NCI-H1417 treated with DMSO at 0.1 percent for 48 hours (cell line): Measurements from ENCODE around the gene MCIDAS.
A peak's percentile ranks its signal among the peaks of the same experiment; 100 is the strongest.

Experiments used
- DNase-seq: peaks from one replicate; lab custom pipeline; 2025; lab: John Stamatoyannopoulos, UW

Gene MCIDAS

DNA sequence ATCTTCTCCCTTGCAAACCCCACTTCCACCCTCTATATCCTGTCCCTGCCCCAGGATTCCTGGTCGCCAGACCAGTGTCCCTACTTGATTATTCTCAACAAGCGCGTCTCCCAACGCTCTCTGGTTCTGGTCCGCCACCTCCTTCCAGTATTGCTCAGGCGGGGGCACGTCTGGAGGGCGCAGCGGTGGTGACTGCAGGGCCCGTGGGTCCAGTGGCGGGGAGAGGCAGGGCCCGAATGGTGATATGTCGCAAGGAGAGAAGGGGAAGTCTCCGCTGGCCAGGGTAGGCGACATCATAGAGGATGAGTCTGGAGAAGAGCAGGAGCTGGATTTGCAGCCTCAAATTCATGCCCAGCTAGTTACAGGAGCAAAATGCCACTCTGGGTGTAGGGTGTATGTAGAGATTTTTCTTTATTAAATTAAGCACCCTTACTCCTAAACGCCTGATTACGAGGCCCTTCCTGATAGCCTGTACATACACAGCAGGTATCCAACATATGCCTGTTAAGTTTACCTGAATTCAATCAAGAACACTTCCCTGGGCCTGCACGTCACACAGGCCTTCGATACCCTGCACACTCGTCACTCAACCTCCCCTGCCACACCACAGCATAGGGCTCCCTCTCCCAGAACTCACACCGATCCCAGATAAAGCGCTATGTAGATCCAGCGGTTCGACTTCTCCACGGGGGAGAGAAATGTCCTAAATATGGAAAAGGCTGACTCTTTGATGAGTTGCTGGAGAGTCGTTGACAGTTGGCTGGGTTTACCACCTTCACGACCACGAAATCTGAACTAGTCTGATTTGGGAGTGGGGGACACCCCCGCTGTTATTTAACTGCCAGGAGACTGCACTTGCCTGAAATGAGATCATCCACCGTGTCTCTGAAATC is 4.8 kb downstream of the MCIDAS start:
- no peak for DNase-seq

DNA sequence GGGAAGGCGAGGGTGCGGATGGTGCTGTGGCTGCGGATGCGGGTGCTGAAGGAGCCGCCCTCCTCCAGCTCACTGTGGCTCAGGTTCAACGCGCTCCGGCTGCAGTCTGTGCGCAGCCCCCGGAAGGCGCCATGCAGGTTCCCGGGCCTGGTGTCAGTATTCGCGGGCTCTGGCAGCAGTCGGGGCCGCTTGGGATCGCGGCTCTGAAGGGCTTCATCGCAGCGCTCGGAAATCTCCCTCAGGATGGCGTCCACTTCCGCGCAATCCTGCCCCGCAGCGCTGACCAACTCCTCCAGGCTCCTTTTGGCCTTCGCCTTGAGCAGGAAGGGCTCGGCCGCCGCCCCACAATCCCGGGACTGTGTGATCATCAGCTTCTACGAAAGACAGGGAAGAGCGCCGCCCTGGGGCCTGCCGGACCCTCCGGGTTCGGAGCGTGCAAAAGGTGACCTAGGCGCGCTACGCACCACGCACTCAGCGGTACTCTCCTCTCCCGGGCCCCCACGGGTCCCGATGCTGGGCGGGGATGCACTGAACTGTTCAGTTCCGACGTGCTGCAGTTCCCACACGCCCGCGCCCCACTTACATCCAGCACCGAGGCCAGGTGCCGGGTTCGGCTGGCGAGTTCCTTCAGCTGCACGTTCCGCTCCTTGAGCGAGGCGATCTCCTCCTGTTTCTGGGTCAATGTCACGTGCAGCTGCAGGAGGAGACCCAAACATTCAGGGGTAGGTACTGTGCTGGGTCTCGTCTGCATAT is 6.5 kb downstream of the MCIDAS start:
- DNase-seq, result no peak

DNA sequence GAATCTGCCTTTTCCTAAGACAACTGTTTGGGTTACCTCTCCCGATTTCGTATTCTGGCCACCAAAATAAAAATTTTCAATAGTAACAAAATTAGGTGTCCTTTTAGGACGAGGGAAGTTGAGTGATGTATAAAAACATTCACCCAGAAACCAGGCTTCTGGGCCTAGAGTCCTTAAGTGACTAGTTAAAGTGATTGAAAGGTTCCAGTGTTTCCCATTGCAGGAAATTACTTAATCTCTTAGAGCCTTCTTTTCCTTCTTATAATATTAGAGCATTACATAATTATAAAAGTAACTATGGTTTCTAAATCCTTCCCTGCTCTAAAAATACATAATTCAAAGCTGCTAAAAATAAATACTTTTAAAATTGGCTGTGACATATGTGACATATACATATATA is 7.3 kb downstream of the MCIDAS start:
- no peak for DNase-seq

DNA sequence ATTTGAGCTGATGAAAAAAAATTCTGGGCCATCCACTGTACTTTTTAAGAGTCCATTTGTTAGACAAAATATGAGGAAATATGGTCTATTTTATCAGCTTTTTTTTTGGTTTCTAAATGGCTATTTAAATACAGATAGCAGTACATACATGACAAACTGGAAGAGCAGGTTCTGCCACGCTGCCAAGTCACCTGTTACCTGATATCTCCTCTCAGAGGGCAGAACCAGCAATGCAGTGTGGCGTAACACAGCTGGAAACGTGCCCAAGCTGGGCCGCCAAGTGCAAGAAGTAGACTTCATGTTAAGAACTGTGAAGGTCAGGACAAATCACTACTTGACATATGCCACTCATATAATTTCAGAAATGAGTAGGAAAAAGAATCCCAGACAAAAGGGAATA is 8.1 kb downstream of the MCIDAS start:
- no peak for DNase-seq

DNA sequence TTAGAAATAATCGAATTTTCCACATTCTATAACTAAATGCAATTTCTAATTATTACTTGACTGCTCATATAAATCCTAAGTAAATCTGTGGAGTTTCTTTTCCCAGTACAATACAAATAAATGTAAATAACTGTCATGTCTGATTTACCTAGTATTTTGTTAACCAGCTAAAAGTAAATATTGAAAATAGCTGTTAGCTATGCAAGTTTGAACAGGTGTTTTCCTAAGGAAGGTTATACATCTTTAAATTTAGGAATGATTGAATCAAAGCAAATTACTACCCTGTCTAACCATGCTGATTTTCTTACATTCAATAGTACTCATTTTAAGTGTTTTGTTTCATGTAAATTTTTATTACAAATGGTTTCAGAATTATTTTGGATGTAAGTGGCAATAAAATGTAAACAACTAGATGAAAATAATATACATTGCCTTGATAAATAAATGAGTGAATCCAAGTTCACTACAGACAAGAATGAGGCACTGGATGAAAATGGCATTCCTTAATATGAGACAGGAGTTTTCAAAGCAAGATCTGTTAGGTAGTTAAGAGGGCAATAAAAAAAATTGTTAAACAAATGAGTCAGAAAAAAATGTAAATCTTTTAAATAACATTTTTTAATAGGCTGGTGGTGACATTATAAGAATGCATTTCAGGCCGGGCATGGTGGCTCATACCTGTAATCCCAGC is 15.8 kb downstream of the MCIDAS start:
- DNase-seq, result no peak

DNA sequence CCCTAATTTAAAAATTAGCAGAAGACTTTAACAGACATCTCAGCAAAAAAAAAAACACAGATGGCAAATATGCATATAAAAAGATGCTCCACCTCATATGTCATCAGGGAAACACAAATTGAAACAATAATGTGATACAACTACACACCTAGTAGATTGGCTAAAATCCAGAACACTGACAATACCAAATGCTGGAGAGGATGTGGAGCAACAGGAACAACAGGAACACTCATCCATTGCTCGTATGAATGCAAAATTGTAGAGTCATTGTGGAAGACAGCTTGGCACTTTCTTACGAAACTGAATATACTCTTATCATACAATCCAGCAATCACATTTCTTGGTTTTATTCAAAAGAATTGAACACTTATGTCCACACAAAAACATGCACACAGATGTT is 22.1 kb downstream of the MCIDAS start:
- no peak for DNase-seq

DNA sequence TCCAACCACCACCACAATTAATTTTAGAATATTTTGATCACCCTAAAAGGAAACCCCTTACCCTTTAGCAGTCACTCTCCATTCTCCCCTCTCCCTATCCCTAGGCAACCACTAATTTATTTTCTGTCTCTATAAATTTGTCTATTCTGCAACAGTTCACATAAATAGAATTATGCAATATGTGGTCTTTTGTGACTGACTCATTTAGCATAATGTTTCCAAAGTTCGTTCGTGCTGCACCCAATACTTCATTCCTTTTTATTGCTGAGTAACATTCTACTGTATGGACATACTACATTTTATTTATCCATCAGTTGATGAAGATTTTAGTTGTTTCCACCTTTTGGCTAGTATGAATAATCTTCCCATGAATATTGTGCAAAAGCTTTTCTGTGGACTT is 36.0 kb downstream of the MCIDAS start:
- no peak for DNase-seq

DNA sequence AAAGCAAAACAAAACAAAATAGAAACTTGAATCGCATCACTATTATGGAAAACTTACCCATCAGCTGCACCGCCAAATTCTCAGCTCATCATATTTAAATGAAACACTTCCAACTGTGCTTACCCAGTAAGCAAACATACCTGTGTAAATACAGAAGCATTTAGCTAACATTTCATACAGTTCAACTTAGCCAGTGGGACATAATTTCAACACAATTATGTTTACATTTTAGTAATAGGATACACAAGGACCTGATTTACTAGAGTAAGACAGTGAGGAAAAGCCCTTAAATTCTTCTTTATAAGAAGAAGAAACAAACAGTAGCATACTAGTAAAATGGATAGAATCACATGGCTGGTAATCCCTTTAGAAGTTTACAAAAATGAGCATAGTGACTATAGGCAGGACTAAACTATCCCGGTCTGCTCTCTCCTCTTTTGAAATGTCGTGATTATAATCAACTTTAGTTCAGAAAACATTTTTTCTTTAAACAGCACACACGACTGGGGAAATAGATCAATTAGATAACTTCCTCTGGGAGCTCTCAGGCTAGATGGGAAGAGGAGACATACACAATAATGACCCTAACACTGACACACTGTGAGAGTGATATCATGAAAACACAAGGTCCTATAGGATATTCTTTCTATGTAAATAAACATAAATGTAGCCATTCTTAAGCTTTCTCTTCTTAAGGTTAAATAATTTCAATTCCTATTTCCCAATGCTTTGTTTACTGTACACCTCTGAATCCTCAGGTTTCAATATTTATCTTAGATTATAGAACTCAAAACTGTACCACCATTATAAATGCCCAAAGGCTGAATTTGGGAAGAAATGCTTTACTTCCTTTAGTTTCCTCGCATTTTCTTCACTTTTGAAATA is 38.2 kb downstream of the MCIDAS start:
- peak; percentile 51 for DNase-seq

DNA sequence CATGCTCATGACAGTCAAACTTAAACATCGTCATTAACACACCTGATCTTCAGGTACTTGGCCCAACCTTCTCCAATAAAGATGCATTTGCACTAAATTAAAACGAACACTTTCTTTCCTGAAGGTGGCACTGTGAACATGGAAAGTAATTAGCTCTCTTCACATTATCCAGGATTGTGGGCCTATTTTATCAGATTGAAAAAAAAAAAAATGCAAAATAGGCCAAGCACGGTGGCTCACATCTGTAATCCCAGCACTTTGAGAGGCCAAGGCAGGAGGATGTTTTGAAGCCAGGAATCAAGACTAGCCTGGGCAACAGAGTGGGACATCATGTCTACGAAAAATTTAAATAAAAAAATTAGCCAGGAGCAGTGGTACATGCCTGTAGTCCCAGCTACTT is 39.7 kb downstream of the MCIDAS start:
- DNase-seq, result peak; percentile 0

DNA sequence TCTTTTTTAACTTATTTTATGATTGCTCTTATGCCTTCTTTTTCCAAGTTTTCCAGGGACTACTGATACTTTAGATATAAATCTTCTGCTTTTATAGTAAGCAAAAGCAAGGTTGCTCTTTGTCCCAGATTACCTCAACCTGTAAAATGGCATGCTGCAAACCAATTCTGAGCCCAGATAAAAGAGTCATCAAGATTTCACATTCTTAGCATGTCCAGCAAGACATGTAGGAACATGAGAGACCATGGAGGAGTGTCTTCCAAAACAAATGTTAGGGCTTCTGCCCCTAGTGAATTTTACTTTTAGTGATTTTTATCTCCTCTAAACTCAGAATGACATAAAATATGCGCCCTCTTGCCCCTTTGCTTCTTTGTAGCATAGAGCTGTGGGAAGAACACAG is 47.1 kb downstream of the MCIDAS start:
- DNase-seq, result no peak

DNA sequence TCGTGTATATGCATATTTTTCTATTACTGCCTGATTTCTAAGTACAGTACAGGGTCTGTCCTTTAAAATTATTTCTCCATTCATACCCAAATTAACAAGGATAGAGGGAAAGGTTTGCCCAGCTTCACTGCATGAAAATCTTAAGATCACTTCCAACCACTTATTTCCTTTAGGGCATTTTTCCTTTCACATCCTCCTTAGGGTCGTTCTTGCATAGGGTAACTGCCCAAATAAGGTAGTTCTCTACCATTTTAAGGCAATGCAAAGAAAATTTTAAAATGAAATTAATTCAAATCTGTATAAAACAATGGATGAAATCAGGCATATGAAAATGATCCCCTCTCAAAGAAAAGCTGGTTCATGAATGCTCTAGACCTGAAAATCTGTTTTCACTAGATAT is 50.0 kb downstream of the MCIDAS start:
- no peak for DNase-seq

DNA sequence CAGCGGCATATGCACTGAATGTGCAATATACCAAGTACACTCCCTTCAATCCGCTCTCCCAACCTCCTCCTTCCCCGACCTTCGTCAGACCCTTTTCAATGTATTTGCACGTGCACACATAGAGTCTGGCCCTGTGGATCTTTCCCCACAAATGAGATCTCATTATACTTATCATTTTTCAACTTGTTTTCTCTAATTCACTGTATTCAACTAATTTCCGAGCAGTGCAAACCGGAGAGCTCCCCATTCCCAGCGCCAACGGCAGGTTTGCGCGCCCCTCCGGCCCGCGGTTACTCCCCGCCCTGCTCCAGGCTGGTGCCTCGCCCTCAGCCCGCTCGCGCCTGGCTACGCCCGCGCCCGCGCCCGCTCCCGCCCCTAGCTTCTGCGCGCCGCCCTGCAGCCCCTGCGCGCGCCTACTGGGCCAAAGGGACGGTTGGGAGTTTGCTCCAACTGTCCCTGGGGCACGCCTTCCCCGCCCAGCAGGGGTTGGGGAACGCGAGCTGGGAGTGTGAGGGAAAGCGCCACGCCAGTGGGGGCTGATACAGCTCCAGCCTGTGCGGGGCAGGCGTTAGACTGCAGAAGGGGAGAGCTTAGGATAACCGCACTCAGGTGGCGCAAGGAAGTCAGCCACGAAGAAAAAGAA is 50.8 kb downstream of the MCIDAS start:
- DNase-seq, result peak; percentile 7

DNA sequence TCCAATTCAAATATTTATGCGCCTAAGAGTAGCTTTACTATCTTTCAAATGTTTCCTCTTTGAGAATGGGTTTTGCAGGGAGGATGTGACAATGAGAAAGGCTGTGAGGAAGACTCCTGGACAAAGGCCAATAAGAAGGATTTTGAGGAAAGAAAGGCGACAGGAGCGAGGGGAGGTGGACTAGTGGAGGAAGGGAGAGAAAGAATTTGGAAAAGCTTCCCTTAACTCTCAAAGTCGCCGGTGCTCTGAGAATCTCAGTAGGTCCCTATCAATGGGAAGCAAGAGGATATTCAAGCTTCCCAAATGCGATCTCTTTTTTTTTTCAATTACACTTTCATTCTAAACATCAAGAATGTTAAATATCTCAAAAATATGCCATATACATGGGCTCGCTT is 51.3 kb downstream of the MCIDAS start:
- DNase-seq, result no peak

DNA sequence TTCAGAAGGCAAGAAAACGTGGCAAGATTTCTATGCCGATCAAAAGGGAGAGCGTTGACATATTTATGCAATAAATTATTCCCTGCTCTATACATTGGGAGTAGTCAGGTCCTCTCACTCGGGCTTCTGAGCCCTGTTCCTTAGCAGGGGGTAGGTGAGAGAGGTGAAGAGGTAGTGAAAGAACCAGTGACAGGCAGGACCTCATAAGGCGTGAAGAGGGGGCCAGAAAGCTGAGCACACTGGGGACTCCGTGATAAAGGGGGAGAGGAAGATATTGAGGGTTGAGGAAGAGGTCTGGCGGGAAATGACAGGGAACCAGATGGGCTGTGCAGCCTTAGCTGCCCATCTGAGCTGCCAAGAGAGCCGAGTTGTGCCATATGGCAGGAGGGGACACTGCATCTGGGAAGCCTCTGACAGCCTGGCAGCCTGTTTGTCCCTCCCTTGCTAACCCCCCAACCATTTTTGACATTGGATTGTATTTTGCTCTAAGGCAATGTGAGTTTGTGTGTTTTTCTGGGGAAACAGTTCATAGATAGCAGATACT is 53.4 kb downstream of the MCIDAS start:
- DNase-seq, result no peak

DNA sequence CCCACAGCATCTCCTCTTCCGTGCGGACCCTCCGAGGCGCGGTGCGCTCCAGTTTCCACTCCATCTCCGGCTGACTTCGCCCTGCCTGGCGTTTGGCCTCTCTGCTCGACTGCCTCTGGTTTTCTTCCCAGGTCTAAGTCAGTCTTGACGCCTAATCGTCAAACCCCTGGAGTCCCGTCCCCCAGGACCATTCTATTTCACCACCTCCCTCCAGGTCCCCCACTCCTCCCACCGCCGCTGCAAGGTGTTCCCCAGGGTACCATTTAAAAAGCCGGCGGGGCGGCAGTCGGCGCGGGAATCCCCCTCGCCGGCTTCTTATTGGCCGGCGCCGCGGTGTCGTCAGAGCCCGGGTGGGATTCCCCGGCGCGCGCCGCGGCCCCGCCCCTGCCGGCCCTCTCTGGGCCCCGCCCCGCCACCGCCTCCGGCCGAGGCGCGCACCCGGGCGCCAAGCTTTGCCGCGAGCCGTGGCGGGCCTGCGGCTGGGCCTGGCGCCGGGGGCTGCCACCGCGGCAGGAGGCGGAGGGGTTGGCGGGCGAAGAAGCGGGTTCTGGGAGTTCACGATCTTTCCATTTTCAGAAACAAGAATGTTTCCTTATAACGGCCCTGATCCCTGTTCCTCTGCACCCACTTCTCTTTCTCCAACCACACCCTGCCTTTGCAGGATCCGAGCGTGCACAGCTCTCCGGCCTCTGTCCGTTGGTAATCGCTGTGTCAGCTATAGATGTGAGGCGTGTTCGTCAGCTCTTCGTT is 54.0 kb downstream of the MCIDAS start, which contains the start of gene CDC20B:
Gene CDC20B, minus strand, starts transcription at position 241 of the 750 bp plus-strand sequence. Its CDS starts 177 bp downstream, at position 64.
- DNase-seq, result no peak

DNA sequence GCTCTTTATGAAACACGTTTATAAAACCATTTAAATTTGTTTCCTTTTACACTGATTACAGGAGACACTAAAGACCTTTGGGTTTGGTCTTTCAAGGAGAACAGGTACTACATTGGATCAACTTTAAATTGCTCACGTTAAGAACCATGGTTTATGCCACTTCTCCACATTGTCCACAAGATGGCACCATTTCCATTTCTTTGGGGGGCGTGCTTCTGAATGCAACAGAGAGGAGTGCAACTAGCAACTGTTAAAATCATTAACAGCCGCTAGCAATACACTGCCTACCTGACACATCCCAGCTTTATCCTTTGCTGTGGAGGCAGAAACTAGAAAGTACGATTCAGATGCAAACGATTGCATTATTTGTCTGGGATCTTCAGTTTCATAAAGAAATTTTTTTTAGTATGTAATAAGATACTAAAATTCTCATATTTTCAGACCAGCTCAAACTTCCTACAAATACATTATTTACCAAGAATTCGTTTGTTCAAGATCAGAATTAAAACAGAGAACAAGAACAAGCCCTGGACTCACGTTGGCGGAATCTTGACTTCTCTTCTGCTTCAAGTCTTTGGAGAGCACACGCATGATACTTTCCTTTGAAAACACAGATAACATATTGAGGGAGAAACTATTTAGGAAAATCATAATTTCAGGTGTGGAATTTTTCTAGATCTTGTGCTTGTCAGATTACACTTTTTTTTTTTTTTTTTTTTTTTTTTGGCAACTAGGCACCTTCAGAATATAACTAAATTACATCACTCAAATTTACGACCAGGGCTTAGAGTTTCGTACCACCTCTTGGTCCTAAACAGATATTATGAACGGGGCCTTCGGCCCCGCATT is 54.8 kb downstream of the MCIDAS start:
- DNase-seq, result peak; percentile 20

DNA sequence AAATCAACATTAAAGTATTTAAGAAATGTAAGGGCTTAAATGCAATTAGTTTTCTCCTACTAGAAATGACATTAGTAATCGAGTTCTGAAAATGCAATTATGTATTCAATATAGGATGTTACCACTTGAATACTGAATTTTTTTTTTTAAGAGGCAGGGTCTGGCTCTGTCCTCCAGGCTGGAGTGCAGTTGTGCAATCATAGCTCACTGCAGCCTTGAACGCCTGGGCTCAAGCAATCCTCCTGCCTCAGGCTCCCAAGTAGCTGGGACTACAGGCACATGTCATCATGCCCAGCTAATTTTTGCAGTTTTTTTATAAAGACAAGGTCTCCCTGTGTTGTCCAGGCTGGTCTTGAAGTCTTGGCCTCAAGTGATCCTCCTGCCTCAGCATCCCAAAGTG is 55.6 kb downstream of the MCIDAS start:
- DNase-seq, result no peak
